GM18499 (cell line): ENCODE measurements around the gene NUDC.
A peak's percentile ranks its signal among the peaks of the same experiment; 100 is the strongest.
"Not testable (repeated sequence)": the region's sequence is repeated elsewhere in the genome, so short reads cannot be mapped to it uniquely, and the experiment has no call there.

Source experiments
- ATAC-seq: cut with Tn5 transposase; IDR thresholded peaks from one replicate; pipeline ENCODE4 v1.9.1; 2021; ENCODE audit warnings: moderate number of reproducible peaks; ENCODE audit not compliant: insufficient read depth, unreplicated experiment

Gene NUDC

DNA sequence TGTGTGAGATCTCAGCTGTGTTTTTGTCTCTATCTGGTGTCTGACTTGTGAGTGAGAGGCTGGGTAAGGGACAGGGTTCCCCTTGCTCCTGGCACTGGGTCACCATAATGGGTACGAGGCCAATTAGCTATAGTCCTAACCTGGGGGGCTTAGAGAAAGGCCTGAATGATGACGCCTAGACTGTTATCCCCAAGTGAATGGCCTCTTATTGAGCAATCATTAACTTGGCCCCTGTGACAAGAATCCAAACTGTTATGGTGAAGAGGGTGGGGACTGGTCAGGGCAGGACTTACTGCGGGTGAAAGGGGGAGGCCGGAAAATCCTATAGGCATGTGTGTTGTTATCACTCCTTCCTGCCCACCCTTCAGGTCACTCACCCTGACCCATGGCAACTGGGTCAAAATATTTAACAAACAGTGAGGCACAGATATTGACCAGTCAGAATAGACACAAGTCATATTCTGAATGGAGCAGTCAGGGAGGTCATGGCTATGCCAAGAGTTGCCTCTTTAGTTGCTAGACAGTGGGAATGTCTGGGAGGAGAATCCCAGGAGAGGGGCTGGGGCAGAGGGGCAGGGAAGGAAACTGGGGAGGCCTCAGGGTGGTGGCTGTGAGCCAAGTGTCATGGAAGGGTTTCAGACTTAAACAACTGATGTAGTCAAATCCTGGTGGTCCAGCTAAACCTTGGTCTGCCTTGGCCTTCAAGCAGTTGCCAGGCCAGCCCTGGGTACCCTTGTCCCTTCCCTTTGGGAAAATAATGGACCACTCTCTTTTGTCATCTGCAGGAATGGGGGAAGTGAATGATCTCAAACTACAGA lies 11.0 kb upstream of the NUDC start:
- ATAC-seq = no peak

- ATAC-seq = no peak
Measured at GRCh38 chr1:26911399-26912146, 10.0 kb upstream of the NUDC start.

GRCh38 chr1:26912147-26912490 lies 9.4 kb upstream of the NUDC start:
- ATAC-seq = no peak

DNA sequence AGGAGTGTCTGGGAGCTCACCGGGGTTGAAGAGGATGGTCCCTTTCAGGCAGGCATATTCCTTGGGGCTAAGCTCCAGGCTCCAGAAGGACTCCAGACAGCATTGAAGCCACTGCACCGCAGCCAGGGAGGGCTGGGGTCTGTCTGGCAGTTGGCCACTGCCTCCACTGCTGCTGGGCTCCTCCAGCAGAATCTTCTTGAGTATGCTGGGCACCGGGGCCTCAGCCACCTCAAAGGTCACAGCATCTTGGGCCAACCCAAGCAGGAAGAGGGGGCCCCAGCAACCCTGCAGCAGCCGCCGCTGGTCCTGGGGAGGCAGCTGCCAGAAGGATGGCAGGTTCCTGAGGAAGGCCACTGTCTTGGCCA lies 8.2 kb upstream of the NUDC start:
- ATAC-seq = no peak

- no peak for ATAC-seq
Measured at GRCh38 chr1:26913754-26914619, 7.6 kb upstream of the NUDC start, which contains the start of gene NR0B2. Gene NR0B2 (minus strand): TSS chr1:26913975. CDS start chr1:26913940, 35 bp downstream.

DNA sequence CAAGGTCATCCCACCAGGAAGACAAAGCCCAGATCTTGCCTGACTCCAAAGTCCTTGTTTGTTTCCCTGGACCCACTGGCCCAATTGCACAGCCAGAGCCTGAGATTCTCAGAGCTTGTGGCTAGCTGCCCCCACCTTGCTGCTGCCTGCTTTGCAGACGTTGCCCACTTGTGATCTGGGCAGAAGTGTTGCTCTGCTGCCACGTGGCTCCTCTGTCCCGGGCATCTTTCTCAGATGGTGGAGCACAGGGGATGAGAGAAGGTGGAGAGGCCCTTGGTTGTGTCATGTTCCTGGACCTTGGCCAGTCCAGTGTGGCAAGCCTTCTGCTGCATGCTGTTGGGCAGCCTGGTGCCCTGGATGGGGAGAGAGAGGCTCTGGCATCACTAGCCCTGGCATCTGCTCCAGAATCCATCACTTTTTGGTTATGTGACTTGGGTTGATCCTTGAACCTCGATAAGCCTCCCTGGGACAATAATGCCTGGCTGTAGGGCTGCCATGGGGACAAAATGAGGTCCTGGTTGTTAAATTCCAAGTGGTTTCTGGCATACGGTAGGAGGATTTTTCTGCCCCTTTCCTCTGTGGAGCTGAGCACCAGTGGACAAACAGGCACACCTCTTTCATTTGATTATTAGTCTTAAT lies 6.2 kb upstream of the NUDC start:
- no peak for ATAC-seq

- no peak for ATAC-seq
Measured at GRCh38 chr1:26921126-26921539, 410 bp upstream of the NUDC start.

- ATAC-seq = no peak
Measured at GRCh38 chr1:26922431-26922729, 837 bp downstream of the NUDC start.

- ATAC-seq = no peak
Measured at GRCh38 chr1:26922901-26923300, 1.4 kb downstream of the NUDC start.

DNA sequence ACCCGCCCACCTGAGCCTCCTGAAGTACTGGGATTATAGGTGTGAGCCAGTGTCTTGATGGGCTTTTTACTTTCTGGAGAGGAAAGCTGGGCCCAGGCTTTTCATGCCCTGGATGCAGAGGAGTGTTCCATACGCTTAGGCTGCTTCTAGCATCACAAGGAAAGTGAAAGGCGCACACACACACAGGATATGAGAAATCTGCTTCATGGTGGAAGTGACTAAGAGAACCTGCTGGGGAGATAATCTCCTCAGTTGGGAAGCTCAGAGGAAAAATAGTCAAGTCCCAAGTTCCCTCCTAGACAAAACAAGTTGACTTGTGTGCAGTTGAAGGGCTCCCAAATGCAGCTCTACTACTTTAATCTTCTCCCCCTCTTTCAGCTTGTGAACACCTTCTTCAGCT lies 2.2 kb downstream of the NUDC start:
- ATAC-seq = no peak

DNA sequence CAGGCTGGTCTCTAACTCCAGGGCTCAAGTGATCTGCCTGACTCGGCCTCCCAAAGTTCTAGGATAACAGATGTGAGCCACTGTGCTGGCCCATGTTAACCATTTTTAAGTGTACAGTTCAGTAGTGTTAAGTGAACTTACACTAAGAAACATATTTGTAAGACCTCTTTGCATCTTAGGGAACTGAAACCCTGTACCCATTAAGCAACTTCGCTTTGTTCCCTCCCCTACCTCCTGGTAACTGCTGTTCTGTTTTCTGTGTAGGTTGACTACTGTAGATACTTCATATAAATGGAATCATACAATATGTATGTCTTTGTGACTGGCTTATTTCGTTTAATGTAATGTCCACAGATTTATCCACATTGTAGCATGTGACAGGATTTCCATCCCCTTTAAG lies 11.0 kb downstream of the NUDC start:
- ATAC-seq = peak; percentile 57

DNA sequence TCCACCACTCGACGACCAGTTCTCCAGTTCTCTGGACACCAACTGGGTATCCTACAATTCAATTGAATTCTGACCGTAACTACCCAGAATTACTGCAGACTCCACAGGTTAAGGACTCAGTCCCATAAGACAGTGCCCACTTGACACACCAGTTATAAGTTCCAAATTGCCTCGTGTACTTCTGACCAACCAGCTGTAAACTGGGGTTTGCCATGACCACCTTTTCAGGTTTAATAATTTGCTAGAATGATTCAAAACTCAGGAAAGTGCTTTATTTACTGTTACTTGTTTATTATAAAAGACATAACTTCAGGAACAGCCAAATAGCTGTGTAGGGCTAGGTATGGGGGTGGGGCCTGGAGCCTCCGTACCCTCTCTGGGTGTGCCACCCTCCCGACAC lies 15.3 kb downstream of the NUDC start:
- no peak for ATAC-seq

- no peak for ATAC-seq
Measured at GRCh38 chr1:26938004-26938658, 16.6 kb downstream of the NUDC start.

GRCh38 chr1:26938659-26939025 lies 17.1 kb downstream of the NUDC start:
- ATAC-seq = no peak

DNA sequence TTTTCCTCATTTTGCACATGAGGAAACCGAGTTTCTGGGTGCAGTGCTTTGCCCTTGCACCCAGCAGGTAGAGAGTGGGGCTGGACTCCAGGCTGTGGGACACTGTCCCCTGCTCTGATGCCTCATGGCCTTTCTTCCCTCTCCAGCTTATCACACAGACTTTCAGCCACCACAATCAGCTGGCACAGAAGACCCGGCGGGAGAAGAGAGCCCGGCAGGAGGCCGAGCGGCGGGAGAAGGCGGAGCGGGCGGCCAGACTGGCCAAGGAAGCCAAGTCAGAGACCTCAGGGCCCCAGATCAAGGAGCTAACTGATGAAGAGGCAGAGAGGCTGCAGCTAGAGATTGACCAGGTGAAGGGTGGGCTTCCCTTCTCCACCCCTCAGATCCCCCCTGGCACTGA lies 19.8 kb downstream of the NUDC start:
- ATAC-seq = no peak

DNA sequence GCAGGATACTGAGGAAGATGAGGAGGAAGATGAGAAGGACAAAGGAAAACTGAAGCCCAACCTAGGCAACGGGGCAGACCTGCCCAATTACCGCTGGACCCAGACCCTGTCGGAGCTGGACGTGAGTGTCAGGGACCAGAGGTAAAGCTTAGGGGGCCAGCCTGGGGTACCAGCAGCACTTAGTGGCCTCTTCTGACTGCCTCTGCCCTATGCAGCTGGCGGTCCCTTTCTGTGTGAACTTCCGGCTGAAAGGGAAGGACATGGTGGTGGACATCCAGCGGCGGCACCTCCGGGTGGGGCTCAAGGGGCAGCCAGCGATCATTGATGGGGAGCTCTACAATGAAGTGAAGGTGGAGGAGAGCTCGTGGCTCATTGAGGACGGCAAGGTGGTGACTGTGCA lies 21.1 kb downstream of the NUDC start:
- no peak for ATAC-seq

DNA sequence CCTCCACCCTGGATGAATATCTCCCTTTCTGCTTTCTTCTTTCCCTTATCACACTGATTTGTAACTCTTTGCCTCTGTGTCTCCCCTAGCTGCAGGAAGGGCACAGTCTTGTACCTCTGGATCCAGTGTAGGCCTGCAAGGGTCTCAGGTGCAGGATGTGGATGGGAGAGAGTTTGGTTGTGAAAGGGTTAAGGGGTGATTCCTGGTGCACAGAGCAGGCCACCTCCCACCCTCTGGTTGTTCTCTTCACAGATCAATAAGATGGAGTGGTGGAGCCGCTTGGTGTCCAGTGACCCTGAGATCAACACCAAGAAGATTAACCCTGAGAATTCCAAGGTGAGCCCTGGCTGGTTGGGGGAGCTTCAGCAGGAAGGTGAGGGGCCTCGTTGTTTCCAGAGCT lies 23.6 kb downstream of the NUDC start:
- no peak for ATAC-seq

- no peak for ATAC-seq
Measured at GRCh38 chr1:26945728-26946127, 24.2 kb downstream of the NUDC start.

DNA sequence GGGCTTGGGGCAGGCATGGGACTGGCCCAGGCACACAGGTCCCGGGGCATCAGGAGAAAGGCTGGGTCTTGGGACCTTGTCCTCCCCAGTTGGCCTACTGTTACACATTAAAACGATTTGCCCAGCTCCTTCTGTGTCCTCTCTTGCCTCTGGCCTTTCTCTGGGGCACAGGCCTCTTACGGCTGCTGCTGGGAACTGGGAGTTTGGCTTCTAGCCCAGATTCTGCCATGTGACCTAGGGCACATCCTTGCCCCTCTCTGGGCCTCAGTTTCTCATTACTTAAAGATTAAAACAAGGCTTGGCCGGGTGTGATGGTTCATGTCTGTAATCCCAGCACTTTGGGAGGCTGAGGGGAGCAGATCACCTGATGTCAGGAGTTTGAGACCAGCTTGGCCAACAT lies 24.7 kb downstream of the NUDC start:
- no peak for ATAC-seq

GRCh38 chr1:26948725-26949057 lies 27.1 kb downstream of the NUDC start:
- ATAC-seq = not testable (repeated sequence)
